GM23338 (cell line): ENCODE measurements around the gene RELB.

ENCODE experiments used
- CREB1 ChIP-seq: fragments of 250-450 bp; sonication (Bioruptor Pico); IDR thresholded peaks from 2 replicates; pipeline ENCODE4 v1.5.0; 2020; ENCODE audit warnings: low read depth, mild to moderate bottlenecking, moderate library complexity
- EZH2 ChIP-seq: fragments of 200-600 bp; sonication (generic); IDR thresholded peaks from one replicate; pipeline ENCODE4 v1.8.0; 2017; ENCODE audit warnings: antibody characterized with exemption, mild to moderate bottlenecking, low read depth; ENCODE audit not compliant: unreplicated experiment
- EZH2phosphoT487 ChIP-seq: fragments of 200-600 bp; sonication (generic); IDR thresholded peaks from one replicate; pipeline ENCODE4 v1.8.1; 2018; ENCODE audit warnings: antibody characterized with exemption; ENCODE audit not compliant: unreplicated experiment
- JUNB ChIP-seq: IDR thresholded peaks from one replicate; pipeline ENCODE4 v1.6.1; 2016; ENCODE audit warnings: antibody characterized with exemption; ENCODE audit not compliant: unreplicated experiment
- POLR2AphosphoS5 ChIP-seq: IDR thresholded peaks from 2 replicates; pipeline ENCODE4 v1.6.1; 2016; ENCODE audit warnings: antibody characterized with exemption, low read depth
- REST ChIP-seq: IDR thresholded peaks from one replicate; pipeline ENCODE4 v1.6.1; 2018; ENCODE audit warnings: antibody characterized with exemption; ENCODE audit not compliant: unreplicated experiment
- ZNF114 ChIP-seq: fragments of 250-450 bp; sonication (Bioruptor Pico); IDR thresholded peaks from 2 replicates; pipeline ENCODE4 v1.5.0; 2020; ENCODE audit warnings: mild to moderate bottlenecking, moderate library complexity
- ZNF462 ChIP-seq: fragments of 250-450 bp; sonication (Bioruptor Pico); IDR thresholded peaks from 2 replicates; pipeline ENCODE4 v1.5.0; 2020; ENCODE audit warnings: mild to moderate bottlenecking, moderate library complexity
- TF ChIP-seq, protein P1 (sequence below), 2 experiments: fragments of 200-600 bp in 1 of 2; sonication (generic) in 1 of 2; conservative IDR thresholded peaks; 2 replicates each; pipeline versions ENCODE4 v1.5.1 to v1.6.1; 2016 to 2017; ENCODE audit warnings: antibody characterized with exemption in 2 of 2, low read depth in 2 of 2, mild to moderate bottlenecking in 2 of 2, moderate library complexity in 1 of 2

GRCh38 chr19:45061965-45062364 is 60.7 kb downstream of the RELB start:
- TF ChIP-seq, protein P1, sequence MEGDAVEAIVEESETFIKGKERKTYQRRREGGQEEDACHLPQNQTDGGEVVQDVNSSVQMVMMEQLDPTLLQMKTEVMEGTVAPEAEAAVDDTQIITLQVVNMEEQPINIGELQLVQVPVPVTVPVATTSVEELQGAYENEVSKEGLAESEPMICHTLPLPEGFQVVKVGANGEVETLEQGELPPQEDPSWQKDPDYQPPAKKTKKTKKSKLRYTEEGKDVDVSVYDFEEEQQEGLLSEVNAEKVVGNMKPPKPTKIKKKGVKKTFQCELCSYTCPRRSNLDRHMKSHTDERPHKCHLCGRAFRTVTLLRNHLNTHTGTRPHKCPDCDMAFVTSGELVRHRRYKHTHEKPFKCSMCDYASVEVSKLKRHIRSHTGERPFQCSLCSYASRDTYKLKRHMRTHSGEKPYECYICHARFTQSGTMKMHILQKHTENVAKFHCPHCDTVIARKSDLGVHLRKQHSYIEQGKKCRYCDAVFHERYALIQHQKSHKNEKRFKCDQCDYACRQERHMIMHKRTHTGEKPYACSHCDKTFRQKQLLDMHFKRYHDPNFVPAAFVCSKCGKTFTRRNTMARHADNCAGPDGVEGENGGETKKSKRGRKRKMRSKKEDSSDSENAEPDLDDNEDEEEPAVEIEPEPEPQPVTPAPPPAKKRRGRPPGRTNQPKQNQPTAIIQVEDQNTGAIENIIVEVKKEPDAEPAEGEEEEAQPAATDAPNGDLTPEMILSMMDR (conservative IDR thresholded peaks at IDR 0.05; ENCODE audit: low read depth in 2 of 2): no peak
- TF ChIP-seq CREB1 (CRISPR knock-in tag) (no peak), REST (no peak), EZH2phosphoT487 (no peak), POLR2AphosphoS5 (no peak), JUNB (no peak), ZNF462 (no peak), EZH2 (no peak), ZNF114 (CRISPR knock-in tag) (no peak)
